Transverse colon (tissue), 4 donors: ENCODE data around the gene PIK3CB. TPM values are rescaled to one million over a fixed set of nuclear protein-coding genes. Genes with fewer than 3 reads are reported as not detected.

Experiments used
- DNase-seq: peaks from one replicate; pipeline ENCODE4 v3.0.0-alpha.2; 2019
- H3K27ac ChIP-seq, 4 donors: fragments of 200-600 bp; sonication (generic); 2 replicates each; pipeline ENCODE4 v1.5.1; 2016 to 2018; ENCODE audit warnings: inconsistent platforms in 4 of 4
- H3K27me3 ChIP-seq: fragments of 200-600 bp; sonication (generic); 2 replicates; pipeline ENCODE4 v1.5.1; 2017; ENCODE audit warnings: inconsistent platforms
- H3K36me3 ChIP-seq, 4 donors: fragments of 200-600 bp; sonication (generic); 2 replicates each; pipeline ENCODE4 v1.5.1; 2017 to 2019; ENCODE audit warnings: inconsistent platforms in 4 of 4
- H3K4me1 ChIP-seq, 4 donors: fragments of 200-600 bp; sonication (generic); 2 replicates each; pipeline ENCODE4 v1.5.1; 2017 to 2020; ENCODE audit warnings: inconsistent platforms in 4 of 4
- H3K4me3 ChIP-seq, 4 donors: fragments of 200-600 bp; sonication (generic); 1 replicate in 1 of 4; 2 replicates in 3 of 4; pipeline versions ENCODE4 v1.5.1 to v1.6.1; 2017 to 2019; ENCODE audit warnings: inconsistent platforms in 4 of 4
- H3K9me3 ChIP-seq, 2 donors: fragments of 200-600 bp; sonication (generic); 2 replicates each; pipeline ENCODE4 v1.5.1; 2017 to 2019; ENCODE audit warnings: inconsistent platforms in 2 of 2
- CTCF ChIP-seq, 5 experiments: fragments of 200-600 bp in 3 of 5; fragments of 450-650 bp in 2 of 5; sonication (generic) in 3 of 5; IDR thresholded peaks; 1 replicate in 2 of 5; 2 replicates in 3 of 5; pipeline ENCODE4 v1.5.1; 2016 to 2017; ENCODE audit warnings: antibody characterized with exemption in 5 of 5, inconsistent platforms in 3 of 5, mild to moderate bottlenecking in 2 of 5, moderate library complexity in 1 of 5
- EP300 ChIP-seq: sonication (generic); formaldehyde crosslinking; IDR thresholded peaks from one replicate; pipeline ENCODE4 v1.6.1; 2017; ENCODE audit warnings: antibody characterized with exemption, low read depth
- POLR2A ChIP-seq: fragments of 450-650 bp; IDR thresholded peaks from one replicate; pipeline ENCODE4 v1.6.1; 2016; ENCODE audit warnings: antibody characterized with exemption, mild to moderate bottlenecking, moderate library complexity
- POLR2AphosphoS5 ChIP-seq, 3 donors: sonication (generic); formaldehyde crosslinking; IDR thresholded peaks; one replicate each; pipeline ENCODE4 v1.6.1; 2016; ENCODE audit warnings: antibody characterized with exemption in 3 of 3
- WGBS, 2 donors: methylation state at CpG; one replicate each; pipeline ENCODE4 v1.1.5; 2018; ENCODE audit warnings: low coverage in 1 of 2; 5-methylcytosine and 5-hydroxymethylcytosine counted together
- in situ Hi-C, 4 donors: fragments of 200-750 bp; cut with MboI; loops; one replicate each; pipeline versions ENCODE4 v1.15.0 to v1.15.1; 2017; ENCODE audit warnings: low sequenced_read_pairs in 3 of 4, low pct_ligation_motif_present in 1 of 4, low pct_unique_long_range_greater_than_20kb in 1 of 4
- intact Hi-C: fragments of 100-400 bp; cut with DNase I; formaldehyde crosslinking; loops from one replicate; pipeline ENCODE4 v1.15.1; 2023; ENCODE audit warnings: low total_unique reads
- total RNA-seq, 4 donors: library from RNA; depleted of rRNA; stranded (reverse); fragments of >200 nt; gene quantifications; one replicate each; pipeline ENCODE4 v1.1.0, GENCODE V29; 2016

Gene PIK3CB
- total RNA-seq, 4 donors from 2014 or later, result 52.4 to 98.4 (median 76.0) TPM

- H3K4me1 ChIP-seq, result no peaks in the 10 kb centered on the region
- H3K36me3 ChIP-seq, result peaks cover 0 to 9% (median 2%) of the 10 kb centered on the region in 4 donors
- in situ Hi-C loops (no loop called here), intact Hi-C loops (no loop called here)
- DNase-seq, result no peak
- H3K27ac ChIP-seq, result no peak overlapping the region
- WGBS, 2 donors, result 97 to 100% methylated on average over 1 to 9 of the region's 11 CpGs
- TF ChIP-seq EP300 (no peak), POLR2A (no peak), CTCF (IDR thresholded peaks at IDR 0.05) (no peak), POLR2AphosphoS5 (IDR thresholded peaks at IDR 0.05) (no peak)
- H3K9me3 ChIP-seq, result no peaks in the 10 kb centered on the region
- no peak overlapping the region for H3K4me3 ChIP-seq
- H3K27me3 ChIP-seq, result no peaks in the 10 kb centered on the region
Measured at GRCh38 chr3:138767498-138768104, 67.1 kb downstream of the PIK3CB start.

- Histone ChIP-seq H3K27ac (no peak overlapping the region), H3K27me3 (no peaks in the 10 kb centered on the region), H3K36me3 (peaks cover 0 to 5% (median 0%) of the 10 kb centered on the region in 4 donors), H3K4me3 (no peak overlapping the region), H3K4me1 (no peaks in the 10 kb centered on the region), H3K9me3 (no peaks in the 10 kb centered on the region)
- WGBS, 2 donors, result 70 to 94% methylated on average over 2 of the region's 2 CpGs
- intact Hi-C loops (no loop called here), in situ Hi-C loops (no loop called here)
- no peak for DNase-seq
- TF ChIP-seq CTCF (IDR thresholded peaks at IDR 0.05) (no peak), EP300 (no peak), POLR2A (no peak), POLR2AphosphoS5 (IDR thresholded peaks at IDR 0.05) (no peak)
Measured at GRCh38 chr3:138761002-138761401, 73.7 kb downstream of the PIK3CB start.

GRCh38 chr3:138748190-138748589 is 86.5 kb downstream of the PIK3CB start:
- no peaks in the 10 kb centered on the region for H3K27me3 ChIP-seq
- 84% methylated on average over 2 of the region's 2 CpGs; no CpG with 5 or more reads in 1 of the 2 donors for WGBS, 2 donors
- no peak for TF ChIP-seq POLR2A
- no peak for TF ChIP-seq CTCF (IDR thresholded peaks at IDR 0.05)
- no peak for TF ChIP-seq EP300
- no peak for TF ChIP-seq POLR2AphosphoS5 (IDR thresholded peaks at IDR 0.05)
- peaks cover 0 to 6% (median 2%) of the 10 kb centered on the region in 4 donors for H3K36me3 ChIP-seq
- no peak overlapping the region for H3K27ac ChIP-seq
- no peak overlapping the region for H3K4me3 ChIP-seq
- H3K4me1 ChIP-seq, result no peaks in the 10 kb centered on the region
- intact Hi-C loops (no loop called here), in situ Hi-C loops (no loop called here)
- no peaks in the 10 kb centered on the region for H3K9me3 ChIP-seq
- no peak for DNase-seq

- Histone ChIP-seq H3K27me3 (no peaks in the 10 kb centered on the region), H3K4me3 (no peak overlapping the region), H3K9me3 (no peaks in the 10 kb centered on the region), H3K27ac (no peak overlapping the region), H3K36me3 (peaks cover 0 to 10% (median under 1%) of the 10 kb centered on the region in 4 donors), H3K4me1 (no peaks in the 10 kb centered on the region)
- no peak for DNase-seq
- intact Hi-C loops, result no loop called here
- WGBS, 2 donors, result 71 to 80% methylated on average over 1 of the region's 1 CpG
- TF ChIP-seq CTCF (IDR thresholded peaks at IDR 0.05) (no peak), EP300 (no peak), POLR2AphosphoS5 (IDR thresholded peaks at IDR 0.05) (no peak), POLR2A (no peak)
- in situ Hi-C loops, result no loop called here
Measured at GRCh38 chr3:138747225-138747624, 87.5 kb downstream of the PIK3CB start.
